ENCODE measurements around the gene TAPBPL.
"Not testable (repeated sequence)": the region's sequence is repeated elsewhere in the genome, so short reads cannot be mapped to it uniquely, and the experiment has no call there.

The TAPBPL gene

GRCh38 chr12:6464531-6464930, 12.7 kb downstream of the TAPBPL start:
- 91 to 93% methylated on average over 8 of the region's 8 CpGs for WGBS, 2 experiments

GRCh38 chr12:6465467-6466183, 13.8 kb downstream of the TAPBPL start:
- H3K27me3 ChIP-seq (ENCODE audit: control insufficient read depth, insufficient read depth, low read length, poor library complexity, severe bottlenecking): no peaks in the 10 kb centered on the region
- WGBS, 2 experiments: 63 to 70% methylated on average over 6 of the region's 6 CpGs
- H3K9me3 ChIP-seq (ENCODE audit: control insufficient read depth, low read length): no peaks in the 10 kb centered on the region
- no peak overlapping the region for H3K4me3 ChIP-seq (ENCODE audit: insufficient read depth, low read depth, low read length)
- H3K36me3 ChIP-seq (ENCODE audit: control insufficient read depth, insufficient read depth, low read length): peaks cover 15% of the 10 kb centered on the region
- no peaks in the 10 kb centered on the region for H3K4me1 ChIP-seq (ENCODE audit: control insufficient read depth, insufficient read depth, low read length)
- no peak overlapping the region for H3K27ac ChIP-seq (ENCODE audit: insufficient read depth, low read depth, low read length, poor library complexity, severe bottlenecking)

More at GRCh38 chr12:6464531-6464930, 12.7 kb downstream of the TAPBPL start:
- H3K36me3 ChIP-seq (ENCODE audit: control insufficient read depth, insufficient read depth, low read length): peaks cover 15% of the 10 kb centered on the region
- no peaks in the 10 kb centered on the region for H3K27me3 ChIP-seq (ENCODE audit: control insufficient read depth, insufficient read depth, low read length, poor library complexity, severe bottlenecking)
- H3K4me3 ChIP-seq (ENCODE audit: insufficient read depth, low read depth, low read length): no peak overlapping the region
- no peak overlapping the region for H3K27ac ChIP-seq (ENCODE audit: insufficient read depth, low read depth, low read length, poor library complexity, severe bottlenecking)
- no peaks in the 10 kb centered on the region for H3K4me1 ChIP-seq (ENCODE audit: control insufficient read depth, insufficient read depth, low read length)
- H3K9me3 ChIP-seq (ENCODE audit: control insufficient read depth, low read length): no peaks in the 10 kb centered on the region

GRCh38 chr12:6466184-6466573, 14.3 kb downstream of the TAPBPL start:
- H3K36me3 ChIP-seq (ENCODE audit: control insufficient read depth, insufficient read depth, low read length): peaks cover 15% of the 10 kb centered on the region
- H3K9me3 ChIP-seq (ENCODE audit: control insufficient read depth, low read length): no peaks in the 10 kb centered on the region
- no peaks in the 10 kb centered on the region for H3K4me1 ChIP-seq (ENCODE audit: control insufficient read depth, insufficient read depth, low read length)
- H3K27ac ChIP-seq (ENCODE audit: insufficient read depth, low read depth, low read length, poor library complexity, severe bottlenecking): no peak overlapping the region
- WGBS, 2 experiments: 95 to 96% methylated on average over 5 of the region's 5 CpGs
- no peak overlapping the region for H3K4me3 ChIP-seq (ENCODE audit: insufficient read depth, low read depth, low read length)
- H3K27me3 ChIP-seq (ENCODE audit: control insufficient read depth, insufficient read depth, low read length, poor library complexity, severe bottlenecking): no peaks in the 10 kb centered on the region

GRCh38 chr12:6466751-6467150, 14.9 kb downstream of the TAPBPL start:
- H3K27ac ChIP-seq (ENCODE audit: insufficient read depth, low read depth, low read length, poor library complexity, severe bottlenecking); H3K27me3 ChIP-seq (ENCODE audit: control insufficient read depth, insufficient read depth, low read length, poor library complexity, severe bottlenecking); H3K9me3 ChIP-seq (ENCODE audit: control insufficient read depth, low read length); H3K4me1 ChIP-seq (ENCODE audit: control insufficient read depth, insufficient read depth, low read length); H3K4me3 ChIP-seq (ENCODE audit: insufficient read depth, low read depth, low read length): not testable (repeated sequence)
- peaks cover 15% of the 10 kb centered on the region for H3K36me3 ChIP-seq (ENCODE audit: control insufficient read depth, insufficient read depth, low read length)
- WGBS, 2 experiments: 83 to 85% methylated on average over 4 of the region's 4 CpGs

- whole genome bisulfite sequencing, 2 experiments: 95 to 96% methylated on average over 9 of the region's 9 CpGs
- H3K9me3 ChIP-seq (ENCODE audit: control insufficient read depth, low read length); H3K4me1 ChIP-seq (ENCODE audit: control insufficient read depth, insufficient read depth, low read length); H3K4me3 ChIP-seq (ENCODE audit: insufficient read depth, low read depth, low read length); H3K27ac ChIP-seq (ENCODE audit: insufficient read depth, low read depth, low read length, poor library complexity, severe bottlenecking); H3K27me3 ChIP-seq (ENCODE audit: control insufficient read depth, insufficient read depth, low read length, poor library complexity, severe bottlenecking): not testable (repeated sequence)
- H3K36me3 ChIP-seq (ENCODE audit: control insufficient read depth, insufficient read depth, low read length): peaks cover 12% of the 10 kb centered on the region
Measured at GRCh38 chr12:6467571-6468282, 15.9 kb downstream of the TAPBPL start.

- H3K27ac ChIP-seq (ENCODE audit: insufficient read depth, low read depth, low read length, poor library complexity, severe bottlenecking): no peak overlapping the region
- peaks cover 12% of the 10 kb centered on the region for H3K36me3 ChIP-seq (ENCODE audit: control insufficient read depth, insufficient read depth, low read length)
- H3K27me3 ChIP-seq (ENCODE audit: control insufficient read depth, insufficient read depth, low read length, poor library complexity, severe bottlenecking): peaks cover 4% of the 10 kb centered on the region
Measured at GRCh38 chr12:6468283-6468575, 16.4 kb downstream of the TAPBPL start.

GRCh38 chr12:6469092-6469491, 17.2 kb downstream of the TAPBPL start:
- 92 to 93% methylated on average over 5 to 6 of the region's 6 CpGs for WGBS, 2 experiments
- no peak overlapping the region for H3K27ac ChIP-seq (ENCODE audit: insufficient read depth, low read depth, low read length, poor library complexity, severe bottlenecking)
- no peak overlapping the region for H3K4me3 ChIP-seq (ENCODE audit: insufficient read depth, low read depth, low read length)
- no peaks in the 10 kb centered on the region for H3K4me1 ChIP-seq (ENCODE audit: control insufficient read depth, insufficient read depth, low read length)
- H3K27me3 ChIP-seq (ENCODE audit: control insufficient read depth, insufficient read depth, low read length, poor library complexity, severe bottlenecking): peaks cover 4% of the 10 kb centered on the region
- H3K36me3 ChIP-seq (ENCODE audit: control insufficient read depth, insufficient read depth, low read length): peaks cover 9% of the 10 kb centered on the region
- no peaks in the 10 kb centered on the region for H3K9me3 ChIP-seq (ENCODE audit: control insufficient read depth, low read length)

More at GRCh38 chr12:6468283-6468575, 16.4 kb downstream of the TAPBPL start:
- H3K9me3 ChIP-seq (ENCODE audit: control insufficient read depth, low read length): no peaks in the 10 kb centered on the region
- H3K4me1 ChIP-seq (ENCODE audit: control insufficient read depth, insufficient read depth, low read length): no peaks in the 10 kb centered on the region
- no peak overlapping the region for H3K4me3 ChIP-seq (ENCODE audit: insufficient read depth, low read depth, low read length)

GRCh38 chr12:6469609-6470374, 17.9 kb downstream of the TAPBPL start:
- no peaks in the 10 kb centered on the region for H3K4me1 ChIP-seq (ENCODE audit: control insufficient read depth, insufficient read depth, low read length)
- H3K9me3 ChIP-seq (ENCODE audit: control insufficient read depth, low read length): no peaks in the 10 kb centered on the region
- H3K27me3 ChIP-seq (ENCODE audit: control insufficient read depth, insufficient read depth, low read length, poor library complexity, severe bottlenecking): peaks cover 4% of the 10 kb centered on the region
- peak overlapping the region; percentile 94 for H3K4me3 ChIP-seq (ENCODE audit: insufficient read depth, low read depth, low read length)
- 28 to 31% methylated on average over 15 to 16 of the region's 16 CpGs for WGBS, 2 experiments
- peaks cover 2% of the 10 kb centered on the region for H3K36me3 ChIP-seq (ENCODE audit: control insufficient read depth, insufficient read depth, low read length)
- peak overlapping the region; percentile 91 for H3K27ac ChIP-seq (ENCODE audit: insufficient read depth, low read depth, low read length, poor library complexity, severe bottlenecking)

- peak within 1 kb of the TSS; percentile 91 for H3K27ac ChIP-seq (ENCODE audit: insufficient read depth, low read depth, low read length, poor library complexity, severe bottlenecking)
- H3K4me1 ChIP-seq (ENCODE audit: control insufficient read depth, insufficient read depth, low read length): no peaks in the 10 kb centered on the region
- H3K4me3 ChIP-seq (ENCODE audit: insufficient read depth, low read depth, low read length): peak within 1 kb of the TSS; percentile 94
- H3K27me3 ChIP-seq (ENCODE audit: control insufficient read depth, insufficient read depth, low read length, poor library complexity, severe bottlenecking): peaks cover 4% of the 10 kb centered on the region
- no peaks in the 10 kb centered on the region for H3K36me3 ChIP-seq (ENCODE audit: control insufficient read depth, insufficient read depth, low read length)
- 0% methylated on average over 69 of the region's 69 CpGs for WGBS, 2 experiments
- H3K9me3 ChIP-seq (ENCODE audit: control insufficient read depth, low read length): no peaks in the 10 kb centered on the region
Measured at GRCh38 chr12:6470375-6471163, 18.7 kb downstream of the TAPBPL start, which contains the start of gene VAMP1. Gene VAMP1 (minus strand): TSS chr12:6470677. CDS start chr12:6470531, 146 bp downstream.
